Fibroblast of the aortic adventitia (primary cell): Measurements from ENCODE around the gene SIN3A. TPM values are rescaled to one million over a fixed set of nuclear protein-coding genes. Genes with fewer than 3 reads are reported as not detected.
A peak's percentile ranks its signal among the peaks of the same experiment; 100 is the strongest.

ENCODE experiments used
- DNase-seq: peaks from one replicate; pipeline ENCODE4 v3.0.0-alpha.2; 2010; ENCODE audit warnings: low read depth
- H3K4me3 ChIP-seq: 2 replicates; pipeline ENCODE4 v1.5.1; 2011; ENCODE audit warnings: low read depth, mild to moderate bottlenecking, control low read depth, low read length, moderate library complexity
- total RNA-seq: library from RNA; depleted of rRNA; stranded (reverse); fragments of >200 nt; gene quantifications from 2 replicates; pipeline ENCODE4 v1.2.3, GENCODE V29; 2012; ENCODE audit warnings: low replicate concordance
- TF ChIP-seq, protein P1 (sequence below): IDR thresholded peaks from 2 replicates; pipeline ENCODE4 v1.5.1; 2011; ENCODE audit warnings: mild to moderate bottlenecking, low read length, control low read depth, inconsistent platforms; ENCODE audit not compliant: insufficient read depth

Gene SIN3A
- total RNA-seq, 1 donor = 52.9 TPM

DNA sequence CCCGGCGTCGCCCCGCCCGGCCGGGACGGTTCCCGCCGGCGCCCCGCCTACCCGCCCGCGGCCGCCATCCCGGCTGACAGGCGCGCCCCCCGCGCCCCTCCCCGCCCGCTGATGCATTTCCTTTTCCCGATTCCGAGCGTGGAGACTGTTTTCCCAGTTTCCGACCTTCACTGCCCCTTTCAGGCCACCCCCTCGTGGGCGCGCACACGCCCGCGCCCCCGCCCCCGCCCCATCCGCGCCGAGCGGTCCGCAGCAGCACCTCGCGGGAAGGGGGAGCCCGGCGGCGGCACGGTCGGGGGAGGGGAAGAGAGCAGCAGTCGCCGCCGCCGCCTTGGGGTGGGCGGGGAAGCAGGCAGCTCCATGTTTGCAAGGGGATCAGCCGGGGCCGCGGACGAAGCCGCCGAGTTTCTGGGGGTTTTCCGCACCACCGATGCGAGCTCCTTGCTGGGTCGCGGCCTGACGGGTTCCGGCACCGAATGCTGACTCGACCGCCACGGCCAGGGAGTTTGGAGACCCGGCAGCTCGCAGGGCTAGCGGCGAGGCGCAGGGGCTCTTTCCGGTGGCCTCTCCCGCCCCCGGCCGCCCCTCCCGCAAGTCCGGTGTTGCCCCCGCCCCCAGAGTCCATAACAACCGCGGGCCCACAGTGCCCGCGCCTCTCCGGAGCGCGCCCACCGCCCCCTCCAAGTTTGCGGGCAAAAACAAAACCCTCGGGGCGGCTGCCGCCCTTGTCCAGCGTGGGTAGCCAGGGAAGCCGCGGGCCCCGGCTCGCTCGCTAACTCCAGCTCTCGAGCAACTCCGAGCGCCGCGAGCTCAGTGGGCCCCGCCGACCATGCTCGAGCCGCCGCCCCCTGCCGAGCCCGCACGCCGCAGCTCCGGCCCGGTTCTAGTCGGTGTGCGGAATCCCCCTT, 3.2 kb upstream of the SIN3A start:
- TF ChIP-seq, protein P1, sequence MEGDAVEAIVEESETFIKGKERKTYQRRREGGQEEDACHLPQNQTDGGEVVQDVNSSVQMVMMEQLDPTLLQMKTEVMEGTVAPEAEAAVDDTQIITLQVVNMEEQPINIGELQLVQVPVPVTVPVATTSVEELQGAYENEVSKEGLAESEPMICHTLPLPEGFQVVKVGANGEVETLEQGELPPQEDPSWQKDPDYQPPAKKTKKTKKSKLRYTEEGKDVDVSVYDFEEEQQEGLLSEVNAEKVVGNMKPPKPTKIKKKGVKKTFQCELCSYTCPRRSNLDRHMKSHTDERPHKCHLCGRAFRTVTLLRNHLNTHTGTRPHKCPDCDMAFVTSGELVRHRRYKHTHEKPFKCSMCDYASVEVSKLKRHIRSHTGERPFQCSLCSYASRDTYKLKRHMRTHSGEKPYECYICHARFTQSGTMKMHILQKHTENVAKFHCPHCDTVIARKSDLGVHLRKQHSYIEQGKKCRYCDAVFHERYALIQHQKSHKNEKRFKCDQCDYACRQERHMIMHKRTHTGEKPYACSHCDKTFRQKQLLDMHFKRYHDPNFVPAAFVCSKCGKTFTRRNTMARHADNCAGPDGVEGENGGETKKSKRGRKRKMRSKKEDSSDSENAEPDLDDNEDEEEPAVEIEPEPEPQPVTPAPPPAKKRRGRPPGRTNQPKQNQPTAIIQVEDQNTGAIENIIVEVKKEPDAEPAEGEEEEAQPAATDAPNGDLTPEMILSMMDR = no peak
- H3K4me3 ChIP-seq = peak overlapping the region; percentile 85
- peak; percentile 3 for DNase-seq

DNA sequence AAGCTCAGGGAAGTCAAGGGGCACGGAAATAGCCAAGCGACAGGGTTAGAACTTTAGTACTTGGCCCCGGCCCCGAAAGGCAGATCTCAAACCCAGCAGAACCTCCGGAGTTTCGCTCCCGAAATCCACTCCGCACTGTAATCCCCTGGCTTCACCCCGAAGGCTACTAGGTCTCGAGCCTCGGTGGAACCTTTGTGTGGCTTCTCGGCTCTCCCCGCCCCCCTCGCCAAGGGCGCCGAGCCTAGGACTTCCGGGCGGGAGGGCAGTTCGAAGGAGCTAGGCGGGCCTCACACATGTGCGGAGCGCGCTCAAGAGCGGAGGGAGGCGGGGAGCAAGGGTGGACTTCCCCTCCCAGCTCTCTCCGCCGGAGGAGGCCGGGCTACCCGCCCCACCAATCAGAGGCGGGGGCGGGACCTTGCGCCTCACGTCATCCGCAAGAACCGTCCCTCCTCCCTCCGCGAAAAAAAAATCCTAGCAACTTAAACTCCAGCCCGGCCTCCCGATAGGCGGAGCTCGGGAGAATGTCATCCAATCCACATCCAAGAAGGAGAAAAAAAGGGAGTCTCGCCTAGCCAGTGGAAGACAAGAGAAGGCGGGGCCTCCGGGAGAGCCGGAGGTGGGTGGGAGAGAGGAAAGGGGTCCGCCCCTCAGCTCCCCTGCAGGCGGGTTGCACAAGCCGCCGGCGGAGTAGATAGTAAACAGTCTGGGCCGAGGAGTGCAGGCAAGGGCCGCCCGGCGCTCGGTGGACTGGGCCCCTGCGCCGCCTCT, 2.4 kb upstream of the SIN3A start:
- TF ChIP-seq, protein P1 = no peak
- peak overlapping the region; percentile 85 for H3K4me3 ChIP-seq
- DNase-seq = peak; percentile 100

DNA sequence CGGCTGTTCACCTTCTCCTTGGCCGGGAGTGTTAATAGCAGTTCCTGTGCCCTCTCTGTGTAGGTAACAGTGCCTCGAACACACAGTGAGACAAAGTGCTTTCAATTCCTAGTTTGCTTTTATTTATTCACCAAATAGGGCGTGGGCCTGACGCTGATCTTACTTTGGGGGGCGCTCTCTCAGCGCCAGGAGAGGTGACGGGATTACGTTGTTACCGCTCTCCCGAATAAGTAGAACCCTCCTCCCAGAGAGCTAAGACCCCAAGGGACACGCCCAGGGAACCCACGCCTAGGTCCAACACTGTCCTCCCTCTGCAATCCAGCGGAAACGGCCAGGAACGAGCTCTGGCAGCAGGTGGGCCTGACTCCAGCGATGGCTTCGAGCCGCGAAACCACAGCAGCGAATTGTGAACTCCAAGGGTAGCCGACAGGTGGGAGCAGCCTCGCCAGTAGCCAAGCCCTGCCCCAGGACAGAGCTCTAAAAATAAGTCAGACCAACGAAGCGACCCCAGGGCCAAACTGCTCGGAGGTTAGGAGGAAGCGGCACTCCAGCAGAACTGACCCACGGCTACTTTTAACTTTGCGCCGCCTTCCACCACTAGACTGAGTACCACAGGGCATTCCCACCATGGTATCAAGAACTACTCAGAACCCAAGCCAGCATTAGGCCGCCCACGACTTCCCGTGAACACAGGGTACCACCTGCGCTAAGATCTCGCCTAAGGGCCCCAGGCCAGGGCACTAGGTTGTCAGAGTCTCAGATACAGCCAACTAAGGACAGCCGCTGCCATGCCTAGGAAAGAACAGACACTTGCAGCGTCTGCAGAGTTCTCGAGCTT, 1.6 kb upstream of the SIN3A start:
- TF ChIP-seq, protein P1 = no peak
- peak overlapping the region; percentile 77 for H3K4me3 ChIP-seq
- DNase-seq = peak; percentile 11

DNA sequence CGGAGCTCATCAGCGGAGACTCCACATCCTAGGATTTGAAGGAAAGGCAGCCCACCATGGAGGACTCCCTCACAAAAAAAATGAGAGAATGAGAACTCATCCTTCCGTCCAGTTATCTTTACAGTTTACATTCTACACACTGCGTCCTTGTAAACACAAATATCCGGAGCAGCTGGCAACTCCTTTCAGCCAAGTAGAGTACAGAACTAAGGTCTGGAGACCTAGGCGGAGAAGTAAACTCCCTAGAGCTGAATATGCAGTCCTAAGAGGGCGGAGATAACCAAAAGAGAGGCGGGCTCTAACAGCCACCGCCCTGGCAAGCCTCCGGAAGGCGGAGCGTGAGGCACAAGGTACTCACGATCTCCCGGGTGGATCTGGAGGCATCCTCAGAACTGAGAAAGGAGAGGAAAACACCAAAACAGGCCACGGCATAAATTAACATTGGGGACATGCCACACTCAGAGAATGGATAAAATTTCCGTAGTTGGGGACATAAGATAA, 924 bp upstream of the SIN3A start:
- H3K4me3 ChIP-seq = peak overlapping the region; percentile 77
- peak; percentile 81 for DNase-seq
- TF ChIP-seq, protein P1 = no peak

DNA sequence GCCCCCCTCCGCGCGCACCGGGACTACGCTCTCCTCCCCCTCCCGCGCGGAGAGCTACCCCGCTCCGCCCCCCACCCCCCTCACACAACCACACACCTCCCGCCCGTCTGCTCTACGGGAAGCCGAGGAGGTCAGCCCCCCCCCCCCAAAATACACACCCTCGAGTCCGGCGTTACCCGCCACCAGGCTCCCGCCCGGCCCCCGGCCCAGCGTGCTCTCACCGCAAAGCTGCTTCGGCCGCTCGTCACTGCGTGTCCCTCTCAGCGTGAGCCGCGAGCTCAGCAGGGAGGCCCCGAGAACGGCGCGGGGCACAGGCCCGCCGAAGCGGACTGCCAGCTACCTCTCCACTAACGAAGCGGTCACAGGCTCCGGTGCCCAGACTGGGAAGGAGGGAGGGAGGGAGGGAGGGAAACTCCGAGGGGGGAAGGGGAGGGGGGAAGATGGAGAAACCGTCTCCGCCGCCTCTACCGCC, 252 bp downstream of the SIN3A start:
- TF ChIP-seq, protein P1 = no peak
- DNase-seq = no peak
- peak overlapping the region; percentile 97 for H3K4me3 ChIP-seq
